Type B pancreatic cell (in vitro differentiated cells): ENCODE results near the gene DSCAM. TPM values are rescaled to one million over a fixed set of nuclear protein-coding genes. Genes with fewer than 3 reads are reported as not detected.
"Not testable (repeated sequence)": the region's sequence is repeated elsewhere in the genome, so short reads cannot be mapped to it uniquely, and the experiment has no call there.

Experiments used
- DNase-seq: peaks from one replicate; pipeline ENCODE4 v3.0.0; 2021; ENCODE audit warnings: mixed read lengths; ENCODE audit not compliant: unreplicated experiment; ENCODE audit errors: extremely low spot score
- H3K27ac Mint-ChIP-seq: 2 replicates; pipeline ENCODE4 v1.8.0; 2021; ENCODE audit warnings: mild to moderate bottlenecking, mixed read lengths
- H3K27me3 Mint-ChIP-seq: 2 replicates; pipeline ENCODE4 v1.8.0; 2021; ENCODE audit warnings: mixed read lengths
- H3K36me3 Mint-ChIP-seq: 2 replicates; pipeline ENCODE4 v1.8.0; 2021; ENCODE audit warnings: mixed read lengths
- H3K4me1 Mint-ChIP-seq: one replicate; pipeline ENCODE4 v1.8.0; 2021; ENCODE audit warnings: mixed read lengths; ENCODE audit not compliant: unreplicated experiment
- H3K4me3 Mint-ChIP-seq: 2 replicates; pipeline ENCODE4 v1.8.0; 2021; ENCODE audit warnings: mild to moderate bottlenecking, mixed read lengths
- H3K9me3 Mint-ChIP-seq: 2 replicates; pipeline ENCODE4 v1.8.0; 2021; ENCODE audit warnings: mixed read lengths
- CTCF ChIP-seq: fragments of 200-600 bp; sonication (generic); conservative IDR thresholded peaks from 2 replicates; pipeline ENCODE4 v1.5.0; 2021; ENCODE audit warnings: antibody characterized with exemption, mild to moderate bottlenecking
- total RNA-seq: library from RNA; stranded (reverse); gene quantifications from 2 replicates; pipeline ENCODE4 v1.2.1, GENCODE V29; 2021; ENCODE audit warnings: low replicate concordance

Gene DSCAM
- total RNA-seq, 1 donor from 2014 or later: 1.4 TPM

- H3K4me1 Mint-ChIP-seq: no peaks in the 10 kb centered on the region
- no peak for DNase-seq
- no peak overlapping the region for H3K4me3 Mint-ChIP-seq
- peaks cover 5% of the 10 kb centered on the region for H3K27me3 Mint-ChIP-seq
- H3K36me3 Mint-ChIP-seq: peaks cover 7% of the 10 kb centered on the region
- no peak for TF ChIP-seq CTCF
- peaks cover 8% of the 10 kb centered on the region for H3K9me3 Mint-ChIP-seq
- H3K27ac Mint-ChIP-seq: no peak overlapping the region
These were observed 660.9 kb downstream of the DSCAM start for GRCh38 chr21:40186045-40186444.

- Mint-ChIP-seq H3K4me3 (no peak overlapping the region), H3K27ac (no peak overlapping the region), H3K36me3 (peaks cover 7% of the 10 kb centered on the region), H3K27me3 (peaks cover 5% of the 10 kb centered on the region), H3K4me1 (no peaks in the 10 kb centered on the region), H3K9me3 (peaks cover 8% of the 10 kb centered on the region)
- TF ChIP-seq CTCF: no peak
- DNase-seq: no peak
These were observed 661.8 kb downstream of the DSCAM start for GRCh38 chr21:40185208-40185607.

- H3K4me1 Mint-ChIP-seq, H3K27me3 Mint-ChIP-seq, H3K9me3 Mint-ChIP-seq, H3K4me3 Mint-ChIP-seq, H3K36me3 Mint-ChIP-seq, H3K27ac Mint-ChIP-seq, DNase-seq: not testable (repeated sequence)
These were observed 664.5 kb downstream of the DSCAM start for GRCh38 chr21:40182491-40182890.

- Mint-ChIP-seq H3K27ac (no peak overlapping the region), H3K4me1 (no peaks in the 10 kb centered on the region), H3K4me3 (no peak overlapping the region), H3K9me3 (peaks cover 8% of the 10 kb centered on the region), H3K36me3 (peaks cover 7% of the 10 kb centered on the region), H3K27me3 (peaks cover 5% of the 10 kb centered on the region)
- DNase-seq: no peak
- TF ChIP-seq CTCF: no peak
These were observed 667.8 kb downstream of the DSCAM start for GRCh38 chr21:40179166-40179565.

GRCh38 chr21:40178726-40179125 lies 668.2 kb downstream of the DSCAM start:
- peaks cover 5% of the 10 kb centered on the region for H3K27me3 Mint-ChIP-seq
- H3K4me1 Mint-ChIP-seq: no peaks in the 10 kb centered on the region
- peaks cover 8% of the 10 kb centered on the region for H3K9me3 Mint-ChIP-seq
- no peak overlapping the region for H3K27ac Mint-ChIP-seq
- TF ChIP-seq CTCF: no peak
- H3K4me3 Mint-ChIP-seq: no peak overlapping the region
- H3K36me3 Mint-ChIP-seq: peaks cover 7% of the 10 kb centered on the region
- DNase-seq: no peak

- no peak for TF ChIP-seq CTCF
- Mint-ChIP-seq H3K4me1 (no peaks in the 10 kb centered on the region), H3K27ac (no peak overlapping the region), H3K36me3 (peaks cover 7% of the 10 kb centered on the region), H3K27me3 (peaks cover 5% of the 10 kb centered on the region), H3K4me3 (no peak overlapping the region), H3K9me3 (peaks cover 8% of the 10 kb centered on the region)
- DNase-seq: no peak
These were observed 669.0 kb downstream of the DSCAM start for GRCh38 chr21:40177979-40178378.
